Caco-2 (cell line): ENCODE results near the gene TSSK6. TPM values are rescaled to one million over a fixed set of nuclear protein-coding genes. Genes with fewer than 3 reads are reported as not detected.
A peak's percentile ranks its signal among the peaks of the same experiment; 100 is the strongest.

Experiments
- Bru-seq: library from RNA; stranded (reverse); fragments of 400-500 nt; gene quantifications from one replicate; lab custom pipeline; 2021; lab: Mats Ljungman, UMichigan
- BruChase-seq, 2 experiments: library from RNA; stranded (reverse); fragments of 400-500 nt; gene quantifications; one replicate each; lab custom pipeline; 2021; lab: Mats Ljungman, UMichigan
- BruUV-seq: library from RNA; stranded (reverse); fragments of 400-500 nt; replicated peaks from 2 replicates; lab custom pipeline; 2021; lab: Mats Ljungman, UMichigan
- CTCF ChIA-PET: fragments of 300-600 bp; sonication (Branson Sonifier 250); formaldehyde crosslinking; loops from one replicate; lab custom pipeline; 2022; ENCODE audit warnings: antibody characterized with exemption; lab: Charles Lee
- POLR2A ChIA-PET: fragments of 300-600 bp; sonication (Branson Sonifier 250); formaldehyde crosslinking; loops from one replicate; lab custom pipeline; 2022; ENCODE audit warnings: antibody characterized with exemption; lab: Charles Lee
- DNase-seq, 2 experiments: peaks; one replicate each; pipeline versions ENCODE4 v3.0.0 to v3.0.0-alpha.2; 2020 to 2022
- H3K27me3 ChIP-seq: replicated peaks from 2 replicates; pipeline ENCODE4 v1.6.0; 2011; ENCODE audit warnings: low read length; ENCODE audit not compliant: control insufficient read depth, insufficient read depth
- H3K36me3 ChIP-seq: 2 replicates; pipeline ENCODE4 v1.5.1; 2011; ENCODE audit warnings: low read length; ENCODE audit not compliant: control insufficient read depth, insufficient read depth
- H3K4me1 ChIP-seq: fragments of 250-450 bp; sonication (Bioruptor Pico); 2 replicates; pipeline ENCODE4 v1.5.1; 2020; ENCODE audit warnings: mild to moderate bottlenecking
- H3K4me3 ChIP-seq: 2 replicates; pipeline ENCODE4 v1.5.1; 2011; ENCODE audit warnings: low read depth, mild to moderate bottlenecking, control low read depth, low read length
- H3K9me3 ChIP-seq: fragments of 250-450 bp; sonication (Bioruptor Pico); 2 replicates; pipeline ENCODE4 v1.5.1; 2020; ENCODE audit warnings: mild to moderate bottlenecking, moderate library complexity
- H3K27ac Mint-ChIP-seq: one replicate; pipeline ENCODE4 v1.8.0; 2022; ENCODE audit warnings: mixed read lengths; ENCODE audit not compliant: unreplicated experiment
- H3K27me3 Mint-ChIP-seq: one replicate; pipeline ENCODE4 v1.8.0; 2022; ENCODE audit warnings: mixed read lengths; ENCODE audit not compliant: insufficient read depth, unreplicated experiment
- H3K36me3 Mint-ChIP-seq: one replicate; pipeline ENCODE4 v1.8.0; 2022; ENCODE audit warnings: mild to moderate bottlenecking, mixed read lengths; ENCODE audit not compliant: insufficient read depth, unreplicated experiment
- H3K4me1 Mint-ChIP-seq: one replicate; pipeline ENCODE4 v1.8.0; 2022; ENCODE audit warnings: low read depth, mixed read lengths; ENCODE audit not compliant: unreplicated experiment
- H3K4me3 Mint-ChIP-seq: one replicate; pipeline ENCODE4 v1.8.0; 2022; ENCODE audit warnings: mild to moderate bottlenecking, moderate library complexity, mixed read lengths; ENCODE audit not compliant: unreplicated experiment
- H3K9me3 Mint-ChIP-seq: one replicate; pipeline ENCODE4 v1.8.0; 2022; ENCODE audit warnings: mixed read lengths; ENCODE audit not compliant: unreplicated experiment
- CTCF ChIP-seq, 2 experiments: fragments of 200-600 bp in 1 of 2; IDR thresholded peaks; 1 replicate in 1 of 2; 2 replicates in 1 of 2; pipeline versions ENCODE4 v1.5.1 to v1.8.0; 2011 to 2022; ENCODE audit warnings: antibody characterized with exemption in 1 of 2, control low read depth in 1 of 2, inconsistent platforms in 1 of 2, low read depth in 1 of 2, low read length in 1 of 2, mild to moderate bottlenecking in 1 of 2, moderate library complexity in 1 of 2; ENCODE audit not compliant: insufficient read depth in 1 of 2, severe bottlenecking in 1 of 2, unreplicated experiment in 1 of 2
- intact Hi-C: fragments of 100-400 bp; cut with micrococcal nuclease; formaldehyde crosslinking; loops from one replicate; pipeline ENCODE4 v1.10.0; 2022; ENCODE audit not compliant: unreplicated experiment
- long read RNA-seq: library from polyadenylated mRNA; stranded (forward); transcript quantifications from one replicate; pipeline ENCODE4 v2.0.0, GENCODE V29; 2022
- total RNA-seq: library from RNA; stranded (reverse); gene quantifications from 2 replicates; pipeline ENCODE4 v1.2.3, GENCODE V29; 2022

TSSK6 gene
- total RNA-seq (3.1 and 3.8 TPM in 2 replicates), Bru-seq, nascent RNA (percentile 46 among the genes with signal in this experiment), BruChase-seq, experiment 1, labeled RNA remaining after a 2-hour chase (percentile 52 among the genes with signal in this experiment), BruChase-seq, experiment 2, labeled RNA remaining after a 6-hour chase (percentile 47 among the genes with signal in this experiment)
- long read RNA-seq, partial matches to known transcripts: 0 of 2 reads
- long read RNA-seq, other reads (novel, unspliced or antisense): 0 of 2 reads

DNA sequence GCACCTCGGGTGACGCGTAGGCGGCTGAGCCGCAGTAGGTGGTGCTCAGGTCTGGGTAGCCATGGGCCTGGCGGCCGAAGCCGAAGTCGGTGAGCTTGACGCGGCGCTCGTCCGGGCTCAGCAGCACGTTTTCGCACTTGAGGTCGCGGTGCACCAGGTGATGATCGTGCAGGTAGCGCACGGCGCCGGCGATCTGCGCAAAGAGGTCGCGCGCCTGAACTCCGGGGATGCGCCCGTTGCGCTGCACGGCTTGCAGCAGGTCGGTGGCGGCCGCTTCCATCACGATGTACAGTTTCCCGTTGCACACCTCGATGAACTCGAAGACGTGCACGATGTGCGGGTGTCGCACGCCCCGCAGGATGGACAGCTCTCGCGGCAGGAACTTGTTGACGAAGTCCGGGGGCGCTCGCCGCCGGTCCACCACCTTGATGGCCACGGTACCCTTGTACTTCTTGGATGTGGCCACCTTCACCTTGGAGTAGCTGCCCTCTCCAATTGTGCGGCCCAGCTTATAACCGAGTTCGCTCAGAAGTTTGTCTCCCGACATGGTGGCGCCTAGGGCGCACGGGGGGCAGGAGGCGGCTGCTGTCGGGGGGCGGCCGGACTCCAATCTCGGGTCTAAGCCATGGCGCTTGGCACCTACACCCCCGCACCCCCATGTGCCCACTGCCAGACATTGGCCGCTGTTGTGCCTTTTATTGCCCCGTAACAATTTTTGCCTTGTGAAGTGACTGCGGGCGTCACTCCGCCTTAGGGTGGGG is at the start of gene TSSK6:
Gene TSSK6 (minus strand): TSS at position 668 of the 761 bp plus-strand sequence. CDS start 121 bp downstream, at position 547.
- intact Hi-C loops: no loop called here
- peak within 1 kb of the TSS; percentile 90 for H3K27ac Mint-ChIP-seq
- H3K36me3 Mint-ChIP-seq: peaks cover 58% of the 10 kb centered on the region
- ChIA-PET POLR2A (interaction anchor here (0.6 to 1.0 kb wide), 2 partner anchors 10 to 110 kb away, joined by 5 to 6 read pairs; partner anchors contain the start of gene GATAD2A), CTCF (no interaction called here)
- H3K4me3 Mint-ChIP-seq: peak within 1 kb of the TSS; percentile 85
- TF ChIP-seq CTCF (IDR thresholded peaks at IDR 0.05; ENCODE audit: insufficient read depth in 1 of 2, low read depth in 1 of 2, low read length in 1 of 2, severe bottlenecking in 1 of 2, unreplicated experiment in 1 of 2): no peak
- no peak for DNase-seq
- H3K4me1 Mint-ChIP-seq: no peaks in the 10 kb centered on the region
- no peaks in the 10 kb centered on the region for H3K9me3 Mint-ChIP-seq
- Histone ChIP-seq H3K36me3 (no peaks in the 10 kb centered on the region), H3K27me3 (no peaks in the 10 kb centered on the region), H3K4me3 (peak within 1 kb of the TSS; percentile 83), H3K9me3 (no peaks in the 10 kb centered on the region), H3K4me1 (no peaks in the 10 kb centered on the region)
- BruUV-seq: no TSS peak
- no peaks in the 10 kb centered on the region for H3K27me3 Mint-ChIP-seq

DNA sequence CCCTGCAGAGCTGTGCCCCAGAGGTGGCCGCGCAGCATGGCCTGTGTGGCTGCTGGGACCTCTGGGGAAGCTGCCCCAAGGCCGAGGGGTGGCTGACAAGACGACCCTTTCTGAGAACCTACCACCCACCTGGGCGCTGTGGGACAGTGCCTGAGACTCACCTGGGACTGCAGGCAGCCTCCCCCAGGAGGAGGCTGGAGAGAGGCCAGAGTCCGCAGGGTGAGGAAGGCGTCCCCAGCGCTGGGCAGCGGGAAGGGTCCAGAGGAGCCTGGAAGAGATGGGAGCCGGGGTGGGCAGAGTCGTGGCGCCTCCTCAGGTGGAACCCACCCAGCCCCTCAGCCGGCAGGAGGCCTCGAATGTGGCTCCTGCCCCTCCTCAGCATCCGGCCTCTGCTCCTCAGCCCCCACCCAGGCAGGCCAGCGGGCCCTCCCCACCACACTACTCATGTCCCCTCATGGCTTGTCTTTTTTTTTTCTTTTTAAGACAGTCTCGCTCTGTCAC is 48.0 kb upstream of the TSSK6 start:
- no peaks in the 10 kb centered on the region for H3K9me3 Mint-ChIP-seq
- H3K9me3 ChIP-seq: no peaks in the 10 kb centered on the region
- no peaks in the 10 kb centered on the region for H3K36me3 Mint-ChIP-seq
- H3K4me3 Mint-ChIP-seq: no peak overlapping the region
- no peaks in the 10 kb centered on the region for H3K27me3 Mint-ChIP-seq
- CTCF ChIA-PET: no interaction called here
- H3K4me3 ChIP-seq: no peak overlapping the region
- no peak overlapping the region for H3K27ac Mint-ChIP-seq
- H3K4me1 Mint-ChIP-seq: no peaks in the 10 kb centered on the region
- H3K27me3 ChIP-seq: no peaks in the 10 kb centered on the region
- DNase-seq: no peak
- TF ChIP-seq CTCF (IDR thresholded peaks at IDR 0.05; ENCODE audit: insufficient read depth in 1 of 2, low read depth in 1 of 2, low read length in 1 of 2, severe bottlenecking in 1 of 2, unreplicated experiment in 1 of 2): no peak
- intact Hi-C loops: no loop called here
- H3K4me1 ChIP-seq: peaks cover 4% of the 10 kb centered on the region; the same call in 1 of the 2 replicates
- no TSS peak for BruUV-seq
- POLR2A ChIA-PET: no interaction called here
- no peaks in the 10 kb centered on the region for H3K36me3 ChIP-seq

DNA sequence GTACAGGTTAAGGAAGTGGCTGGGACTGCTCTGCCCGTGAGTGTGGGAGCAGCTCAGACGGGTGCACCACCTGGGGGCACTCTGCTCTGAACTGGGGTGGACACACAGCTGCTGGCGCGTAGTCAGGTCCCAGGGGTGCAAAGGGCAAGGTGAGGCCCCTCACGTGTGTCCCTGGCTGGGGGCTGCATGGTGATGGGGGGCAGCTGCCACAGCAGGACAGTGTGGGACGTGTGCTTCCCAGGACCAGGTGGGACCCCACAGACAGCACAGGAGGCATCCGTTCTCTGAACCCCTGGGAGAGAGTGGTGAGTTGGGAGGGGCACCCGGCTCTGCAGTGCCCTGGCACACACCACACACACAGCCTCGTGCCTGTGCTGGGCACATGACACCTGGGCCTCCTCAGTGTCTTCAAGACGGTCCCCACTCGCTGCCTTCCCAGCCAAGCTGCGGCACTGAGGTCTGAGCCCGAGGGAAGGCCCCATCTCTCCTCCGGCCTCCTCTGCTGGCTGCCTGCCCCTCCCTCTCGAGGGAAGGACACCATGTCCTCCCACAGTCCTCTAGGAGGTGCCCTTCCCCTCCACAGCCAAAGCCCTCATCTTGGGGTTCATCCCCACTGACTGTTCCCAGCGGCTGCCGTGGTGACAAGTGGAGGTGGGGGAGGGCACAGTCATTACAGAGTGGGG is 47.5 kb upstream of the TSSK6 start:
- no peaks in the 10 kb centered on the region for H3K27me3 ChIP-seq
- no peaks in the 10 kb centered on the region for H3K9me3 ChIP-seq
- POLR2A ChIA-PET: no interaction called here
- CTCF ChIA-PET: interaction anchor here (1.1 kb wide), 1 partner anchor 10 kb away, joined by 3 read pairs; no protein-coding TSS in a partner anchor
- DNase-seq: no peak
- Mint-ChIP-seq H3K4me1 (no peaks in the 10 kb centered on the region), H3K36me3 (no peaks in the 10 kb centered on the region), H3K4me3 (no peak overlapping the region), H3K9me3 (no peaks in the 10 kb centered on the region), H3K27me3 (no peaks in the 10 kb centered on the region), H3K27ac (no peak overlapping the region)
- peaks cover 4% of the 10 kb centered on the region; the same call in 1 of the 2 replicates for H3K4me1 ChIP-seq
- TF ChIP-seq CTCF (IDR thresholded peaks at IDR 0.05; ENCODE audit: insufficient read depth in 1 of 2, low read depth in 1 of 2, low read length in 1 of 2, severe bottlenecking in 1 of 2, unreplicated experiment in 1 of 2): no peak
- no TSS peak for BruUV-seq
- no peak overlapping the region for H3K4me3 ChIP-seq
- intact Hi-C loops: no loop called here
- H3K36me3 ChIP-seq: no peaks in the 10 kb centered on the region
